Neural progenitor cell (in vitro differentiated cells): ENCODE measurements around the gene ITGA2.

Experiments used
- EZH2 ChIP-seq: fragments of 200-600 bp; sonication (generic); IDR thresholded peaks from 2 replicates; pipeline ENCODE4 v1.6.1; 2017; ENCODE audit warnings: antibody characterized with exemption, mild to moderate bottlenecking, moderate library complexity
- EZH2phosphoT487 ChIP-seq: fragments of 200-600 bp; sonication (generic); IDR thresholded peaks from 2 replicates; pipeline ENCODE4 v1.6.1; 2017; ENCODE audit warnings: antibody characterized with exemption
- TF ChIP-seq, protein P1 (sequence below): fragments of 200-600 bp; sonication (generic); IDR thresholded peaks from 2 replicates; pipeline ENCODE4 v1.5.1; 2017; ENCODE audit warnings: antibody characterized with exemption, mild to moderate bottlenecking

DNA sequence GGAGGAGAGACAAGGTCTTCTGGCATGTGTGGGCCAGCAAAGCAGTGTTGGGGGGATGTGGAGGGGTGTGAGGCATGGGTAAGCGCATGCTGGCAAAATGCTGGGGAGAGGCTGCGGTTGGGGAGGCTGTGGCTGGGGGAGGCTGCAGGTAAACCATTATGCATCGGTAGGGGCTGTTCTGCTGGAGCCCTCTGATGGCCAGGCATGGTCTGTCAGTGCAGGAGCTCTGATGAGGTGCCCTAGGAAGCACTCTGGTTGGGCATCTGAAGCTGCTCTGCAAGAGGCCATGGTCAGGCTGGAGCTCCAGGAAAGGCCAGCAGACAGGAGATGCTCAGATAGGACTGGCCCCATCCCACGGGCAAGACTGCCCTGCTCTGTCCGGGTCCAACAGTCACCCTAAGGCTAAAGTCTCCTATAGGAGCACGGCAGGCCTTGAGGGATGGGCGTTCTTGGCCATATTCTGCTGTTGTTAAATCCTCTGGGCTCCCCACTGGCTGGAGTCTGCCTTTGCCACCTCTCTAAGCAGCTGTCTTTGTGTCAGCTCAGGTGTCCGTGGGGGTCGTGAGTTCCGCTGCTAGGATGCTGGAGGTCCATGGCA lies 28.7 kb downstream of the ITGA2 start:
- TF ChIP-seq, protein P1, sequence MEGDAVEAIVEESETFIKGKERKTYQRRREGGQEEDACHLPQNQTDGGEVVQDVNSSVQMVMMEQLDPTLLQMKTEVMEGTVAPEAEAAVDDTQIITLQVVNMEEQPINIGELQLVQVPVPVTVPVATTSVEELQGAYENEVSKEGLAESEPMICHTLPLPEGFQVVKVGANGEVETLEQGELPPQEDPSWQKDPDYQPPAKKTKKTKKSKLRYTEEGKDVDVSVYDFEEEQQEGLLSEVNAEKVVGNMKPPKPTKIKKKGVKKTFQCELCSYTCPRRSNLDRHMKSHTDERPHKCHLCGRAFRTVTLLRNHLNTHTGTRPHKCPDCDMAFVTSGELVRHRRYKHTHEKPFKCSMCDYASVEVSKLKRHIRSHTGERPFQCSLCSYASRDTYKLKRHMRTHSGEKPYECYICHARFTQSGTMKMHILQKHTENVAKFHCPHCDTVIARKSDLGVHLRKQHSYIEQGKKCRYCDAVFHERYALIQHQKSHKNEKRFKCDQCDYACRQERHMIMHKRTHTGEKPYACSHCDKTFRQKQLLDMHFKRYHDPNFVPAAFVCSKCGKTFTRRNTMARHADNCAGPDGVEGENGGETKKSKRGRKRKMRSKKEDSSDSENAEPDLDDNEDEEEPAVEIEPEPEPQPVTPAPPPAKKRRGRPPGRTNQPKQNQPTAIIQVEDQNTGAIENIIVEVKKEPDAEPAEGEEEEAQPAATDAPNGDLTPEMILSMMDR: no peak
- TF ChIP-seq EZH2 (no peak), EZH2phosphoT487 (no peak)
